GM21390 (cell line): Measurements from ENCODE around the gene PRKCB.

Source experiments
- ATAC-seq: cut with Tn5 transposase; IDR thresholded peaks from one replicate; pipeline ENCODE4 v1.9.1; 2021; ENCODE audit not compliant: unreplicated experiment

PRKCB gene

GRCh38 chr16:24152826-24153225, 317.0 kb downstream of the PRKCB start:
- ATAC-seq: no peak

- ATAC-seq: no peak
Measured at GRCh38 chr16:24156777-24157176, 321.0 kb downstream of the PRKCB start.

- no peak for ATAC-seq
Measured at GRCh38 chr16:24163935-24164334, 328.2 kb downstream of the PRKCB start.

GRCh38 chr16:24164416-24164815, 328.6 kb downstream of the PRKCB start:
- ATAC-seq: no peak

- no peak for ATAC-seq
Measured at GRCh38 chr16:24165273-24165672, 329.5 kb downstream of the PRKCB start.

- ATAC-seq: no peak
Measured at GRCh38 chr16:24166661-24167528, 331.1 kb downstream of the PRKCB start.

- no peak for ATAC-seq
Measured at GRCh38 chr16:24168856-24169255, 333.1 kb downstream of the PRKCB start.

- no peak for ATAC-seq
Measured at GRCh38 chr16:24170407-24170806, 334.6 kb downstream of the PRKCB start.

- ATAC-seq: no peak
Measured at GRCh38 chr16:24174504-24174903, 338.7 kb downstream of the PRKCB start.

- ATAC-seq: no peak
Measured at GRCh38 chr16:24174957-24175356, 339.2 kb downstream of the PRKCB start.

GRCh38 chr16:24178496-24178895, 342.7 kb downstream of the PRKCB start:
- ATAC-seq: no peak

- no peak for ATAC-seq
Measured at GRCh38 chr16:24180451-24180850, 344.7 kb downstream of the PRKCB start.

GRCh38 chr16:24188021-24188542, 352.3 kb downstream of the PRKCB start:
- ATAC-seq: no peak

- ATAC-seq: no peak
Measured at GRCh38 chr16:24188751-24189318, 353.1 kb downstream of the PRKCB start.

GRCh38 chr16:24189941-24190340, 354.2 kb downstream of the PRKCB start:
- no peak for ATAC-seq

GRCh38 chr16:24191876-24192402, 356.2 kb downstream of the PRKCB start:
- ATAC-seq: no peak

GRCh38 chr16:24195221-24195620, 359.4 kb downstream of the PRKCB start:
- no peak for ATAC-seq

- ATAC-seq: no peak
Measured at GRCh38 chr16:24198807-24199533, 363.2 kb downstream of the PRKCB start.

- no peak for ATAC-seq
Measured at GRCh38 chr16:24203675-24204074, 367.9 kb downstream of the PRKCB start.

GRCh38 chr16:24204150-24204665, 368.4 kb downstream of the PRKCB start:
- no peak for ATAC-seq

- no peak for ATAC-seq
Measured at GRCh38 chr16:24206926-24207325, 371.1 kb downstream of the PRKCB start.
